NB4 (cell line): ENCODE measurements around the gene GINS1.

Experiments used
- DNase-seq: peaks from one replicate; pipeline ENCODE4 v3.0.0; 2010; ENCODE audit warnings: low read depth
- H3K4me3 ChIP-seq: one replicate; pipeline ENCODE4 v1.5.1; 2011; ENCODE audit warnings: mild to moderate bottlenecking, low read depth, low read length, moderate library complexity
- MYC ChIP-seq: IDR thresholded peaks from 2 replicates; pipeline ENCODE4 v1.6.1; 2011; ENCODE audit warnings: low read depth, low read length
- POLR2A ChIP-seq: IDR thresholded peaks from 2 replicates; pipeline ENCODE4 v1.6.1; 2011; ENCODE audit warnings: mild to moderate bottlenecking; ENCODE audit not compliant: insufficient read length; ENCODE audit errors: extremely low read depth
- TF ChIP-seq, protein P1 (sequence below): IDR thresholded peaks from one replicate; pipeline ENCODE4 v1.5.1; 2012; ENCODE audit warnings: low read depth, low read length
- TF ChIP-seq, protein P2 (sequence below): IDR thresholded peaks from 2 replicates; pipeline ENCODE4 v1.6.1; 2011; ENCODE audit warnings: low read depth, low read length

The GINS1 gene

DNA sequence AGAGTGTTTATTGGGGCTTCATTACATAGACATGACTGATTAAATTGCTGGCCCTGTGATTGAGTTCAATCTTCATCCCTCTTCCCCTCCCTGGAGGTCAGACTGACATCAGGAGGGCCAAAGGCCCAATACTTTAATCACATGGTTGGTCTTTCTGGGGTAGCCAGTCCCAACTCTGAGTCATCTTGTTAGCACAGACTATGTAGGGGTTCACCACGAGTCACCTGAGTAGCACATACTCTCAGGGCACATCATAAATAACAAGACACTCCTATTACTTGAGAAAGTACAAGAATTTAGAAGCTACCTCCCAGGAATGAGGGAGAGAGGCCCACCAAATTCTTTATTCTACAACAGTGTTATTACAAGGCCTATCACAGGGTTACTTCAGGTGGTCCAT is 11.3 kb downstream of the GINS1 start:
- no peak for TF ChIP-seq POLR2A
- TF ChIP-seq MYC, result no peak
- TF ChIP-seq, protein P1, sequence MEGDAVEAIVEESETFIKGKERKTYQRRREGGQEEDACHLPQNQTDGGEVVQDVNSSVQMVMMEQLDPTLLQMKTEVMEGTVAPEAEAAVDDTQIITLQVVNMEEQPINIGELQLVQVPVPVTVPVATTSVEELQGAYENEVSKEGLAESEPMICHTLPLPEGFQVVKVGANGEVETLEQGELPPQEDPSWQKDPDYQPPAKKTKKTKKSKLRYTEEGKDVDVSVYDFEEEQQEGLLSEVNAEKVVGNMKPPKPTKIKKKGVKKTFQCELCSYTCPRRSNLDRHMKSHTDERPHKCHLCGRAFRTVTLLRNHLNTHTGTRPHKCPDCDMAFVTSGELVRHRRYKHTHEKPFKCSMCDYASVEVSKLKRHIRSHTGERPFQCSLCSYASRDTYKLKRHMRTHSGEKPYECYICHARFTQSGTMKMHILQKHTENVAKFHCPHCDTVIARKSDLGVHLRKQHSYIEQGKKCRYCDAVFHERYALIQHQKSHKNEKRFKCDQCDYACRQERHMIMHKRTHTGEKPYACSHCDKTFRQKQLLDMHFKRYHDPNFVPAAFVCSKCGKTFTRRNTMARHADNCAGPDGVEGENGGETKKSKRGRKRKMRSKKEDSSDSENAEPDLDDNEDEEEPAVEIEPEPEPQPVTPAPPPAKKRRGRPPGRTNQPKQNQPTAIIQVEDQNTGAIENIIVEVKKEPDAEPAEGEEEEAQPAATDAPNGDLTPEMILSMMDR, result no peak
- TF ChIP-seq, protein P2, sequence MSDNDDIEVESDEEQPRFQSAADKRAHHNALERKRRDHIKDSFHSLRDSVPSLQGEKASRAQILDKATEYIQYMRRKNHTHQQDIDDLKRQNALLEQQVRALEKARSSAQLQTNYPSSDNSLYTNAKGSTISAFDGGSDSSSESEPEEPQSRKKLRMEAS, result no peak
- no peak for DNase-seq
- no peak overlapping the region for H3K4me3 ChIP-seq

DNA sequence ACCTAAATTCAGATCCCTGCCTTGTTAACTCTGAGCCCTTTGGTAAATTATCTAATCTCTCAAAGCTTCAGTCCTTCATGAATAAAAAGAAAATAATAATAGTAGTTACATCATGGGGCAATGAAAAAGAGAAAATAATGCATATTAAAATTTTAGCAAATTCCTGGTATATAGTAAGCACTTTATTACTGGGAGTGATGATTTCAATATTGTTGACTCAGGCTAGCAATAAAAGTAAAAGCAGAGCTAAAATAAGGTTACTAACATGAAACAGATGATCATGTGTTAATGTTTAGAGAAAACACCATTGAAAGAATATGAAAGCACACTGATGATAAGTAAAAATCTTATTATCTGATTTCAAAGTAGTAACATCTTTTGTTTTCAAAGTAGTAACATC is 13.6 kb downstream of the GINS1 start:
- TF ChIP-seq MYC (no peak), POLR2A (no peak)
- TF ChIP-seq, protein P1, result no peak
- TF ChIP-seq, protein P2, result no peak
- no peak for DNase-seq
- no peak overlapping the region for H3K4me3 ChIP-seq

DNA sequence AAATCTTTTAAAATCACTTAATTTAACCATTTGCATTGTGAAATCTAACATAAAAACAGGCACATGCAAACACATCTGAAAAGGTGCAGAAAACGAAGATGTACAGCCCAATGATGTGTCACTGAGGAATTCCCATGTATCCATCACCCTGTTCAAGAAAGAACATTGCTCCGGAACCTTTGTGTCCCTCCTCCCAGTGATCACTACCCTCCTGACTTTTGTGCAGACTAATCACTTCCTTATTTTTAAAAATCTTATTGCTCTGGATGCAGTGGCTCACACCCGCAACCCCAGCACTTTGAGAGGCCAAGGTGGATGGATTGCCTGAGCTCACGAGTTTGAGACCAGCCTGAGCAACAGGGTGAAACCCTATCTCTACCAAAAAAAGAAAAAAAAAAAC is 14.6 kb downstream of the GINS1 start:
- no peak for DNase-seq
- TF ChIP-seq, protein P2, result no peak
- no peak for TF ChIP-seq POLR2A
- no peak for TF ChIP-seq MYC
- TF ChIP-seq, protein P1, result no peak
- H3K4me3 ChIP-seq, result no peak overlapping the region

DNA sequence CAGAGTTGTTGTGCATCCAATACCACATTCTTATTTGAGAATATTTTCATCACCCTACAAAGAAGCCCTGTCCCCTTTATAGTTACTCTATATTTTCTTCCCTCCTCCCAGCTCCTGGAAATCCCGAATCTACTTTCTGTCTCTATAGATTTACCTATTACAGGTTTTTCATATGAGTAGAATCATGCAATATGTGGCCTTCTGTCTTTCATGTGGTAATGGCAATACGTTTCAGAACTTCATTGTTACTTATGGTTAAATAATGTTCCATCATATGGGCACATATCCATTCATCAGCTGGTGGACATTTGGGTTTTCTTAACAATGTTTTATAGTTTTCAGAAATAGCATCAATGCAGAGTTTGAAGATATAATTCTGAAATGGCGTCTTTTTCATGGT is 17.1 kb downstream of the GINS1 start:
- DNase-seq, result no peak
- TF ChIP-seq MYC, result no peak
- TF ChIP-seq, protein P2, result no peak
- TF ChIP-seq, protein P1, result no peak
- TF ChIP-seq POLR2A, result no peak
- H3K4me3 ChIP-seq, result no peak overlapping the region

DNA sequence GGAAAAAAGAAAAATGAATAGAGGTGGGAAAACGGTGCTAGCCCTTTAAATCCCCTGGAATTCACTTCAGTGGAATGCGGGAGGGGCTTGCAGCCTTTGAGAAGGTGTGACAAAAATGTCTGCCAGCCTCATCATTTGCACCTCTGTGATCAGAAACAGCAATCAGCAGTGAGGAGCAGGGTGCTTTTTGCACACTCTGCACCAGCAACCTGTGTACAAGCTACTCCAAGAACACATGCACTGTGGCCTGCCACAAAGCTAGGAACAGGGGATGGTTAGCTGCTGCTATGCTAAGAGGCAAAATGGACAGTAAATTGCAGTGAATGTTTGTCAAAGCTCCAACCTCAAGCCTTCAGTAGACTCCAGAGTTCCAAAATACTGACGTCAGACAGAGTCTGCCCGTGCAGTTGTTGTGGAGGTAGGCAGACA is 29.7 kb downstream of the GINS1 start:
- H3K4me3 ChIP-seq, result no peak overlapping the region
- DNase-seq, result no peak
- TF ChIP-seq, protein P2, result no peak
- TF ChIP-seq, protein P1, result no peak
- no peak for TF ChIP-seq MYC
- no peak for TF ChIP-seq POLR2A
